GM12872 (cell line): ENCODE results near the gene TEX29.

ENCODE experiments used
- CTCF ChIP-seq: IDR thresholded peaks from 3 replicates; pipeline ENCODE4 v1.5.1; 2011; ENCODE audit warnings: low read depth, mild to moderate bottlenecking, low read length, moderate library complexity; ENCODE audit not compliant: insufficient read depth

TEX29 gene

GRCh38 chr13:111328574-111329410, 8.3 kb downstream of the TEX29 start:
- TF ChIP-seq CTCF: no peak

- TF ChIP-seq CTCF: no peak
These were observed 9.2 kb downstream of the TEX29 start for GRCh38 chr13:111329641-111330040.

- no peak for TF ChIP-seq CTCF
These were observed 9.7 kb downstream of the TEX29 start for GRCh38 chr13:111330066-111330610.

- no peak for TF ChIP-seq CTCF
These were observed 14.9 kb downstream of the TEX29 start for GRCh38 chr13:111335298-111335697.

- TF ChIP-seq CTCF: no peak
These were observed 16.2 kb downstream of the TEX29 start for GRCh38 chr13:111336666-111337065.

GRCh38 chr13:111337206-111337605, 16.8 kb downstream of the TEX29 start:
- TF ChIP-seq CTCF: no peak

- TF ChIP-seq CTCF: no peak
These were observed 17.3 kb downstream of the TEX29 start for GRCh38 chr13:111337741-111338140.
